SH-SY5Y (cell line): ENCODE data around the gene C16orf74.

Experiments
- GATA2 ChIP-seq: IDR thresholded peaks from 2 replicates; pipeline ENCODE4 v1.6.1; 2011; ENCODE audit warnings: mild to moderate bottlenecking, low read depth, low read length
- GATA3 ChIP-seq: IDR thresholded peaks from 2 replicates; pipeline ENCODE4 v1.6.1; 2011; ENCODE audit warnings: low read depth, mild to moderate bottlenecking, low read length, moderate library complexity

DNA sequence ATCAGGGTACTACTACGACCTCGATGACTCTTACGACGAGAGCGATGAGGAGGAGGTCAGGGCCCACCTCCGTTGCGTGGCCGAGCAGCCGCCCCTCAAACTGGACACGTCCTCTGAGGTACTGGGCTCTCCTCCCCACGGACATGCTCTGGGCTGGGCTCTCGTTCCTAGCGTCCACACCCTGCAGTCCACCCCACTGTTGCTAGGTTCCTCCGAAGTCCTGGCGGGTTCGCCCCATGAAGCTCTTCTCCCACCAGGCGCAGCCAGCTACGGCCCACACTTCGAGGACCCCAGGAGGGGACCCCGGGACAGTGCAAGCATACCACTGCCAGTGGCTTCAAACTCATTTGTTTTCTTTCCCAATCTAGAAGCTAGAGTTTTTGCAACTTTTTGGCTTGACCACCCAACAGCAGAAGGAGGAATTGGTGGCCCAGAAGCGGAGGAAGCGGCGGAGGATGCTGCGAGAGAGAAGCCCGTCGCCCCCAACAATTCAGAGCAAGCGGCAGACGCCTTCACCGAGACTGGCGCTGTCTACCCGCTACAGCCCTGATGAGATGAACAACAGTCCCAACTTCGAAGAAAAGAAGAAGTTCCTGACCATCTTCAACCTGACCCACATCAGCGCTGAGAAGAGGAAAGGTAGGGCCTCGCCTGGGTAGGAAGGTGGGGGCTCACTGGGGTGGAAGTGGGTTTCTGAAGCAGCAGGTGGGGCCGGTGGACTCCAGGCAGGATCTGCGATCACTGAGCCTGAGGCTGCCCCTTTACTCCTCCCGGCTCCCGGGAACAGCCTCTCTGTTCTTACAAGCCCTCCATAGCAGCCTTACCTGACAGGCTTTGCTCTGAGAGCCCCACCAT lies 87.7 kb downstream of the C16orf74 start:
- no peak for TF ChIP-seq GATA2
- TF ChIP-seq GATA3: no peak
